Measurements from ENCODE around the gene CHN1.

CHN1 gene, protein sequence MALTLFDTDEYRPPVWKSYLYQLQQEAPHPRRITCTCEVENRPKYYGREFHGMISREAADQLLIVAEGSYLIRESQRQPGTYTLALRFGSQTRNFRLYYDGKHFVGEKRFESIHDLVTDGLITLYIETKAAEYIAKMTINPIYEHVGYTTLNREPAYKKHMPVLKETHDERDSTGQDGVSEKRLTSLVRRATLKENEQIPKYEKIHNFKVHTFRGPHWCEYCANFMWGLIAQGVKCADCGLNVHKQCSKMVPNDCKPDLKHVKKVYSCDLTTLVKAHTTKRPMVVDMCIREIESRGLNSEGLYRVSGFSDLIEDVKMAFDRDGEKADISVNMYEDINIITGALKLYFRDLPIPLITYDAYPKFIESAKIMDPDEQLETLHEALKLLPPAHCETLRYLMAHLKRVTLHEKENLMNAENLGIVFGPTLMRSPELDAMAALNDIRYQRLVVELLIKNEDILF

GRCh38 chr2:175004980-175005732 is at the start of gene CHN1:
Gene CHN1, minus strand, starts transcription at chr2:175005381. Its CDS starts 469 bp downstream, at chr2:175004912.
- Mint-ChIP-seq H3K4me1 (ENCODE audit: low read depth) (peaks cover 8% of the 10 kb centered on the region), H3K9me3 (ENCODE audit: low read depth) (no peaks in the 10 kb centered on the region), H3K27ac (no peak within 1 kb of the TSS), H3K27me3 (peaks cover 47% of the 10 kb centered on the region), H3K4me3 (peak within 1 kb of the TSS; percentile 88), H3K36me3 (no peaks in the 10 kb centered on the region)

DNA sequence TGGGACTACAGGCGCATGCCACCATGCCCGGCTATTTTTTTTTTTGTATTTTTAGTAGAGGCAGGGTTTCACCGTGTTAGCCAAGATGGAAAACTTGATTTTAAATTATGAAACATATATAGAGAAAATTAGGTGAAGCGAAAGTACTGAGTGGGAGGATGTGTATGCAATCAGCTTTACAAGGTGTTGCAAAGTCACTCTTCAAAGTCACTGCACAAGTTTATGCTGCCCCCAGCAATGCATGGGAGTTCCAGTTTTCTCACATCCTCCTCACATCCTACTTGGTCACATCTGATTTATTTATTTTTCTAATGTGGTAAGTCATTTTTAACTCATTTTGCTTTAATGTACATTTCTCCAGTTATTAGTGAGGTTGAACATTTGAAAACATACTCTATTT is 49.2 kb upstream of the CHN1 start:
- Mint-ChIP-seq H3K4me3 (no peak overlapping the region), H3K9me3 (ENCODE audit: low read depth) (no peaks in the 10 kb centered on the region), H3K27me3 (no peaks in the 10 kb centered on the region), H3K36me3 (peaks cover 17% of the 10 kb centered on the region), H3K4me1 (ENCODE audit: low read depth) (no peaks in the 10 kb centered on the region), H3K27ac (no peak overlapping the region)

GRCh38 chr2:175049661-175050060 is 44.5 kb upstream of the CHN1 start:
- H3K27me3 Mint-ChIP-seq = no peaks in the 10 kb centered on the region
- H3K4me1 Mint-ChIP-seq (ENCODE audit: low read depth) = no peaks in the 10 kb centered on the region
- H3K36me3 Mint-ChIP-seq = peaks cover 8% of the 10 kb centered on the region
- H3K27ac Mint-ChIP-seq = no peak overlapping the region
- peaks cover 8% of the 10 kb centered on the region for H3K9me3 Mint-ChIP-seq (ENCODE audit: low read depth)
- no peak overlapping the region for H3K4me3 Mint-ChIP-seq

DNA sequence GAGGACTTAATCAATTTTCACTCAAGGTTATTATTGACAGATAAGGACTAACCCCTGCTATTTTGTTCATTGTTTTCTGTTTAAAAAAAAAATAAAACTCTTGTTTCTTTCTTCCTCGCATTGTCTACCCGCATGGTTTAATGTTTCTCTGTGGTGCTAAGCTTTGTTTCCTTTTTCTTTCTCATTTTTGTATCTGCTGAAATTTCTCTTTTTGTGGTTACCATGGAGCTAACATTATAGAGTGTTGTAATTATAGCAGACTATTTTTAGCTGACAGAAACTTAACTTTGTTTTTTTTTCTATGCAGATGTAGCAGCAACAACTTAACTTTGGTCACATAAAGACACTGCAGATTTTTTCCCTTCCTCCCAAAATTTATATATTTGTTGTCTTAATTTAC is 43.1 kb upstream of the CHN1 start:
- no peaks in the 10 kb centered on the region for H3K27me3 Mint-ChIP-seq
- no peaks in the 10 kb centered on the region for H3K4me1 Mint-ChIP-seq (ENCODE audit: low read depth)
- H3K36me3 Mint-ChIP-seq = peaks cover 8% of the 10 kb centered on the region
- H3K27ac Mint-ChIP-seq = no peak overlapping the region
- H3K9me3 Mint-ChIP-seq (ENCODE audit: low read depth) = peaks cover 11% of the 10 kb centered on the region
- no peak overlapping the region for H3K4me3 Mint-ChIP-seq

GRCh38 chr2:175039490-175039889 is 34.3 kb upstream of the CHN1 start:
- Mint-ChIP-seq H3K36me3 (peaks cover 3% of the 10 kb centered on the region), H3K9me3 (ENCODE audit: low read depth) (peaks cover 11% of the 10 kb centered on the region), H3K27ac (no peak overlapping the region), H3K4me3 (no peak overlapping the region), H3K4me1 (ENCODE audit: low read depth) (peaks cover 7% of the 10 kb centered on the region), H3K27me3 (no peaks in the 10 kb centered on the region)

- H3K4me1 Mint-ChIP-seq (ENCODE audit: low read depth) = peaks cover 7% of the 10 kb centered on the region
- peaks cover 3% of the 10 kb centered on the region for H3K36me3 Mint-ChIP-seq
- peaks cover 10% of the 10 kb centered on the region for H3K9me3 Mint-ChIP-seq (ENCODE audit: low read depth)
- H3K4me3 Mint-ChIP-seq = no peak overlapping the region
- H3K27me3 Mint-ChIP-seq = no peaks in the 10 kb centered on the region
- H3K27ac Mint-ChIP-seq = no peak overlapping the region
These were observed 33.9 kb upstream of the CHN1 start for GRCh38 chr2:175039031-175039430.

DNA sequence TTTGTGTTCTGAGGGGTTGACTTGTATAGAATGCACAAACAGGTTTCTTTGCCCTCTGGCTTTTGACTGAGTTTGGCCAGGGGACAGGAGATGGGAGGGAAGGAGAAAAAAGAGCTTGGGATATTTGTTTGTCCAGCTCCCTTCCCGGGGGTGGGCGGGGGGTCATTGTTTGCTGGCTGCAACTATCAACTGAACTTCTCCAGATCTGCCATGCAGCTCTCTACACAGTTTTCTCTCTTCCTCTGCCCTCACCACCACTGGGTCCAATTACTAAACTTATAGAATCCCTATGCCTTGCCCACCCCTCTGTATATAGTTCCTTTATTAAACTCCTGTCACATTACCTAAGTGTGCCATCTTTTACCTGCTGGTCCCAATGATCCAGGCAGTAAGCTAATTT is 32.8 kb upstream of the CHN1 start:
- Mint-ChIP-seq H3K36me3 (peaks cover 3% of the 10 kb centered on the region), H3K9me3 (ENCODE audit: low read depth) (peaks cover 8% of the 10 kb centered on the region), H3K4me3 (no peak overlapping the region), H3K4me1 (ENCODE audit: low read depth) (peaks cover 7% of the 10 kb centered on the region), H3K27ac (no peak overlapping the region), H3K27me3 (no peaks in the 10 kb centered on the region)

- Mint-ChIP-seq H3K27me3 (no peaks in the 10 kb centered on the region), H3K27ac (no peak overlapping the region), H3K9me3 (ENCODE audit: low read depth) (no peaks in the 10 kb centered on the region)
These were observed 31.4 kb upstream of the CHN1 start for GRCh38 chr2:175036582-175037018.

GRCh38 chr2:175035806-175036205 is 30.6 kb upstream of the CHN1 start:
- H3K4me1 Mint-ChIP-seq (ENCODE audit: low read depth) = peaks cover 7% of the 10 kb centered on the region
- no peaks in the 10 kb centered on the region for H3K9me3 Mint-ChIP-seq (ENCODE audit: low read depth)
- no peak overlapping the region for H3K4me3 Mint-ChIP-seq
- H3K27ac Mint-ChIP-seq = no peak overlapping the region
- H3K27me3 Mint-ChIP-seq = no peaks in the 10 kb centered on the region
- no peaks in the 10 kb centered on the region for H3K36me3 Mint-ChIP-seq

More at GRCh38 chr2:175036582-175037018, 31.4 kb upstream of the CHN1 start:
- peaks cover 7% of the 10 kb centered on the region for H3K4me1 Mint-ChIP-seq (ENCODE audit: low read depth)
- H3K36me3 Mint-ChIP-seq = no peaks in the 10 kb centered on the region
- peak overlapping the region; percentile 67 for H3K4me3 Mint-ChIP-seq

DNA sequence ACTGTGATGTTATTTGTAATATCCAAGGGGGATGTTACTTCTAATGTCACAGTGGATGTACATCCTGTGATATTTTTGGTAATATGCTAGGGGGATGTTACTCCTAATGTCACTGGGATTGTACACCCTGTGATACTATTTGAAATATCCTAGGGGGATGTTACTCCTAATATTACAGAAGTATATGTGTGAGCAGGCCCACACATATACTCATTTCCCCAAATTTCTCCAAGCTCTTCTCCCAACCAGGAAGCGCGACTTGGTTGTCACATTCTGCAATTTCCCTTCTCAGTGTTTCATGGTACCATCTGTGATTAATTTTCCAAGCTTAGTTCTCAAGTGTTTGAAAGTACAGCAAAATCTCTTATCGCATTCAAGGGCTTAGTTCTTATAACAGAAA is 29.5 kb upstream of the CHN1 start:
- Mint-ChIP-seq H3K27me3 (no peaks in the 10 kb centered on the region), H3K27ac (no peak overlapping the region), H3K36me3 (no peaks in the 10 kb centered on the region), H3K4me3 (no peak overlapping the region), H3K9me3 (ENCODE audit: low read depth) (no peaks in the 10 kb centered on the region), H3K4me1 (ENCODE audit: low read depth) (peaks cover 7% of the 10 kb centered on the region)

GRCh38 chr2:175030380-175031271 is 25.4 kb upstream of the CHN1 start:
- Mint-ChIP-seq H3K4me1 (ENCODE audit: low read depth) (no peaks in the 10 kb centered on the region), H3K27ac (no peak overlapping the region), H3K27me3 (no peaks in the 10 kb centered on the region), H3K9me3 (ENCODE audit: low read depth) (no peaks in the 10 kb centered on the region), H3K4me3 (no peak overlapping the region), H3K36me3 (peaks cover 2% of the 10 kb centered on the region)

GRCh38 chr2:175027755-175028154 is 22.6 kb upstream of the CHN1 start:
- Mint-ChIP-seq H3K4me3 (no peak overlapping the region), H3K36me3 (peaks cover 2% of the 10 kb centered on the region), H3K9me3 (ENCODE audit: low read depth) (no peaks in the 10 kb centered on the region), H3K27me3 (no peaks in the 10 kb centered on the region), H3K27ac (no peak overlapping the region), H3K4me1 (ENCODE audit: low read depth) (no peaks in the 10 kb centered on the region)

- H3K4me1 Mint-ChIP-seq (ENCODE audit: low read depth) = no peaks in the 10 kb centered on the region
- no peaks in the 10 kb centered on the region for H3K9me3 Mint-ChIP-seq (ENCODE audit: low read depth)
- no peak overlapping the region for H3K27ac Mint-ChIP-seq
- no peaks in the 10 kb centered on the region for H3K27me3 Mint-ChIP-seq
- no peak overlapping the region for H3K4me3 Mint-ChIP-seq
- H3K36me3 Mint-ChIP-seq = peaks cover 2% of the 10 kb centered on the region
These were observed 21.2 kb upstream of the CHN1 start for GRCh38 chr2:175026385-175026784.

GRCh38 chr2:175025946-175026345 is 20.8 kb upstream of the CHN1 start:
- Mint-ChIP-seq H3K36me3 (peaks cover 2% of the 10 kb centered on the region), H3K4me3 (no peak overlapping the region), H3K9me3 (ENCODE audit: low read depth) (no peaks in the 10 kb centered on the region), H3K4me1 (ENCODE audit: low read depth) (no peaks in the 10 kb centered on the region), H3K27me3 (no peaks in the 10 kb centered on the region), H3K27ac (no peak overlapping the region)
